Natural killer cell (primary cell): Measurements from ENCODE around the gene AMPD3. TPM values are rescaled to one million over a fixed set of nuclear protein-coding genes. Genes with fewer than 3 reads are reported as not detected.

Experiments
- ATAC-seq, 3 donors: fragments of 150-1000 bp in 2 of 3; fragments of 200-7000 bp in 1 of 3; cut with Tn5 transposase; 1 replicate in 1 of 3; 2 replicates in 2 of 3; pipeline ENCODE4 v1.10.0; 2021; ENCODE audit warnings: mild to moderate bottlenecking in 2 of 3, moderate library complexity in 2 of 3
- DNase-seq, 2 donors: peaks; one replicate each; pipeline versions ENCODE4 v3.0.0 to v3.0.0-alpha.2; 2013 to 2021; ENCODE audit warnings: mixed read lengths in 1 of 2
- H3K27ac ChIP-seq: one replicate; pipeline ENCODE4 v1.5.1; 2013; ENCODE audit warnings: mild to moderate bottlenecking, low read length
- H3K27me3 ChIP-seq: one replicate; pipeline ENCODE4 v1.6.1; 2013; ENCODE audit warnings: low read length; ENCODE audit not compliant: control insufficient read depth, insufficient read depth
- H3K36me3 ChIP-seq: one replicate; pipeline ENCODE4 v1.6.1; 2013; ENCODE audit warnings: low read length; ENCODE audit not compliant: control insufficient read depth, insufficient read depth
- H3K4me1 ChIP-seq: one replicate; pipeline ENCODE4 v1.6.1; 2013; ENCODE audit warnings: low read length; ENCODE audit not compliant: control insufficient read depth, insufficient read depth
- H3K4me3 ChIP-seq: one replicate; pipeline ENCODE4 v1.5.1; 2013; ENCODE audit warnings: low read length
- H3K9me3 ChIP-seq: one replicate; pipeline ENCODE4 v1.6.1; 2013; ENCODE audit warnings: low read length; ENCODE audit not compliant: control insufficient read depth, insufficient read depth
- H3K27ac Mint-ChIP-seq, 2 donors: one replicate each; pipeline ENCODE4 v1.8.0; 2022; ENCODE audit warnings: mild to moderate bottlenecking in 2 of 2, mixed read lengths in 2 of 2, moderate library complexity in 1 of 2
- H3K27me3 Mint-ChIP-seq, 2 donors: one replicate each; pipeline ENCODE4 v1.8.0; 2022; ENCODE audit warnings: low read depth in 2 of 2, mixed read lengths in 2 of 2
- H3K36me3 Mint-ChIP-seq: one replicate; pipeline ENCODE4 v1.8.0; 2022; ENCODE audit warnings: mixed read lengths
- H3K4me1 Mint-ChIP-seq, 2 donors: one replicate each; pipeline ENCODE4 v1.8.0; 2022; ENCODE audit warnings: mixed read lengths in 2 of 2
- H3K4me3 Mint-ChIP-seq: one replicate; pipeline ENCODE4 v1.8.0; 2022; ENCODE audit warnings: mild to moderate bottlenecking, moderate library complexity, mixed read lengths
- H3K9me3 Mint-ChIP-seq, 2 donors: one replicate each; pipeline ENCODE4 v1.8.0; 2022; ENCODE audit warnings: mixed read lengths in 2 of 2
- CTCF ChIP-seq: fragments of 200-600 bp; IDR thresholded peaks from one replicate; pipeline ENCODE4 v1.8.0; 2022; ENCODE audit warnings: antibody characterized with exemption
- WGBS: methylation state at CpG from one replicate; pipeline ENCODE4 v1.1.7; 2013; ENCODE audit warnings: missing lambda C conversion rate; ENCODE audit not compliant: insufficient coverage; 5-methylcytosine and 5-hydroxymethylcytosine counted together
- intact Hi-C: fragments of 100-400 bp; cut with micrococcal nuclease; formaldehyde crosslinking; loops from one replicate; pipeline ENCODE4 v1.14.2; 2022
- total RNA-seq, 4 donors: library from RNA; stranded (reverse); fragments of 120-200 nt in 1 of 4; gene quantifications; one replicate each; pipeline versions ENCODE4 v1.2.3 to v1.2.4, GENCODE V29; 2013 to 2022

Gene AMPD3
- total RNA-seq, 3 donors from 2014 or later (not counting 1 experiment from before 2014, with no cell fraction given), result 5.5 to 9.2 (median 6.8) TPM

GRCh38 chr11:10551290-10551592, 96.2 kb downstream of the AMPD3 start:
- no peak overlapping the region for H3K27ac Mint-ChIP-seq
- 82% methylated on average over 4 of the region's 4 CpGs for WGBS
- H3K9me3 ChIP-seq, result no peaks in the 10 kb centered on the region

GRCh38 chr11:10551845-10552352, 96.8 kb downstream of the AMPD3 start:
- ATAC-seq (no peak), DNase-seq (no peak)
- no peaks in the 10 kb centered on the region for H3K9me3 ChIP-seq
- H3K4me3 ChIP-seq, result no peak overlapping the region
- peaks cover 22 to 41% of the 10 kb centered on the region in 2 donors for H3K27me3 Mint-ChIP-seq
- no peaks in the 10 kb centered on the region for H3K36me3 ChIP-seq
- intact Hi-C loops, result no loop called here
- TF ChIP-seq CTCF, result no peak
- peaks cover 0 to 5% of the 10 kb centered on the region in 2 donors for H3K4me1 Mint-ChIP-seq
- H3K4me1 ChIP-seq, result no peaks in the 10 kb centered on the region
- H3K27ac Mint-ChIP-seq, result no peak overlapping the region
- H3K36me3 Mint-ChIP-seq, result no peaks in the 10 kb centered on the region
- 98% methylated on average over 3 of the region's 3 CpGs for WGBS
- no peak overlapping the region for H3K4me3 Mint-ChIP-seq
- H3K27ac ChIP-seq, result no peak overlapping the region
- no peaks in the 10 kb centered on the region for H3K27me3 ChIP-seq
- peaks cover 0 to 5% of the 10 kb centered on the region in 2 donors for H3K9me3 Mint-ChIP-seq

More at GRCh38 chr11:10551290-10551592, 96.2 kb downstream of the AMPD3 start:
- H3K27me3 ChIP-seq, result no peaks in the 10 kb centered on the region
- Mint-ChIP-seq H3K27me3 (peaks cover 19 to 38% of the 10 kb centered on the region in 2 donors), H3K4me1 (peaks cover 0 to 5% of the 10 kb centered on the region in 2 donors), H3K9me3 (peaks cover 0 to 5% of the 10 kb centered on the region in 2 donors), H3K36me3 (no peaks in the 10 kb centered on the region), H3K4me3 (no peak overlapping the region)
- TF ChIP-seq CTCF, result no peak
- H3K4me3 ChIP-seq, result no peak overlapping the region
- intact Hi-C loops, result no loop called here
- no peak overlapping the region for H3K27ac ChIP-seq
- no peaks in the 10 kb centered on the region for H3K36me3 ChIP-seq
- DNase-seq, result no peak
- no peaks in the 10 kb centered on the region for H3K4me1 ChIP-seq
- ATAC-seq, result no peak

- DNase-seq, result no peak
- Mint-ChIP-seq H3K4me1 (peaks cover 0 to 5% of the 10 kb centered on the region in 2 donors), H3K36me3 (no peaks in the 10 kb centered on the region), H3K27me3 (peaks cover 16 to 17% of the 10 kb centered on the region in 2 donors), H3K9me3 (peaks cover 0 to 5% of the 10 kb centered on the region in 2 donors), H3K27ac (no peak overlapping the region), H3K4me3 (no peak overlapping the region)
- Histone ChIP-seq H3K9me3 (no peaks in the 10 kb centered on the region), H3K27ac (no peak overlapping the region), H3K27me3 (no peaks in the 10 kb centered on the region), H3K4me1 (no peaks in the 10 kb centered on the region), H3K4me3 (no peak overlapping the region), H3K36me3 (no peaks in the 10 kb centered on the region)
- WGBS, result no CpG with 5 or more reads among the region's 1 CpG
- intact Hi-C loops, result no loop called here
- no peak for TF ChIP-seq CTCF
- ATAC-seq, result no peak
Measured at GRCh38 chr11:10556590-10556989, 101.5 kb downstream of the AMPD3 start.

Other genes with a start within 250 kb of the AMPD3 start
- 10 to 100 TPM; 25.2 to 26.9 (median 26.3) TPM for gene SBF2, start 161.0 kb upstream of the AMPD3 start, total RNA-seq
- 1 to 10 TPM in 2 of 3 donors, under 1 TPM in 1; 0.82 to 7.0 (median 5.8) TPM for gene ADM, start 150.2 kb upstream of the AMPD3 start, total RNA-seq
- gene RNF141, start 85.9 kb downstream of the AMPD3 start, total RNA-seq, result 10 to 100 TPM; 10.3 to 13.9 (median 11.7) TPM
- gene LYVE1, start 113.4 kb downstream of the AMPD3 start, total RNA-seq, result not detected
- gene IRAG1, start 238.5 kb downstream of the AMPD3 start, total RNA-seq, result under 1 TPM in 2 of 3 donors, not detected in 1; 0.50 to 0.54 TPM